ENCODE results near the gene FGD3.

- no peak for TF ChIP-seq CTCF (IDR thresholded peaks at IDR 0.05; ENCODE audit: low read depth, low read length, poor library complexity, severe bottlenecking)
- TF ChIP-seq EZH2phosphoT487 (IDR thresholded peaks at IDR 0.05; ENCODE audit: borderline replicate concordance, low read length) = no peak
Observed at GRCh38 chr9:92965759-92966517, 18.6 kb downstream of the FGD3 start.
